GM06990 (cell line): ENCODE measurements around the gene MUC2.

ENCODE experiments used
- DNase-seq: peaks from one replicate; pipeline ENCODE4 v3.0.0-alpha.2; 2011; ENCODE audit not compliant: insufficient read length; ENCODE audit errors: extremely low read depth
- H3K27me3 ChIP-seq: replicated peaks from 2 replicates; pipeline ENCODE4 v1.6.0; 2011; ENCODE audit warnings: low read length; ENCODE audit not compliant: control insufficient read depth, insufficient read depth
- H3K36me3 ChIP-seq: 2 replicates; pipeline ENCODE4 v1.5.1; 2011; ENCODE audit warnings: low read length; ENCODE audit not compliant: control insufficient read depth, insufficient read depth
- H3K4me3 ChIP-seq: replicated peaks from 2 replicates; pipeline ENCODE4 v1.5.1; 2011; ENCODE audit warnings: low read depth, mild to moderate bottlenecking, control low read depth, low read length
- TF ChIP-seq, protein P1 (sequence below): IDR thresholded peaks from 2 replicates; pipeline ENCODE4 v1.5.1; 2011; ENCODE audit warnings: low read length, control low read depth, mild to moderate bottlenecking, inconsistent platforms; ENCODE audit not compliant: insufficient read depth, poor library complexity, severe bottlenecking

Gene MUC2

DNA sequence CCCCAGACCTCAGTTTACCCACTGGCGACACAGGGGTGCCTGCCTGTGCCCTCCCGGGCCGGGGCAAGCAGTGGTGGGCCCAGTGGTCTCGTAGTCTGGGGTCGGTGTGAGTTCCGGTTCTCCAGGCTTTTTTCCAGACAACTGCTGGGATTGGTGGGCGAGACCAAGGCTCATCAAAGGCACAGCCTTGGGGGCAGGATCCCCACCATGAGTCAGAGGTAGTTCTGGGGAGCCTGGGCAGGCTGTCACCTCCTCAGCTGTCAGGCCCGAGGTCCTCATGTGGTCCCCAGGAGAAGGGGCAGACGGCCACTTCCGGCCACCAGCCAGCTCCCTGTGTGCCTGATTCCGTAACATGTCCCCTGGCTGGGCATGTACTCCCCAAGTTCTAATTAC lies 827 bp upstream of the MUC2 start:
- Histone ChIP-seq H3K27me3 (no peaks in the 10 kb centered on the region), H3K36me3 (no peaks in the 10 kb centered on the region), H3K4me3 (no peak overlapping the region)
- DNase-seq, result no peak
- TF ChIP-seq, protein P1, sequence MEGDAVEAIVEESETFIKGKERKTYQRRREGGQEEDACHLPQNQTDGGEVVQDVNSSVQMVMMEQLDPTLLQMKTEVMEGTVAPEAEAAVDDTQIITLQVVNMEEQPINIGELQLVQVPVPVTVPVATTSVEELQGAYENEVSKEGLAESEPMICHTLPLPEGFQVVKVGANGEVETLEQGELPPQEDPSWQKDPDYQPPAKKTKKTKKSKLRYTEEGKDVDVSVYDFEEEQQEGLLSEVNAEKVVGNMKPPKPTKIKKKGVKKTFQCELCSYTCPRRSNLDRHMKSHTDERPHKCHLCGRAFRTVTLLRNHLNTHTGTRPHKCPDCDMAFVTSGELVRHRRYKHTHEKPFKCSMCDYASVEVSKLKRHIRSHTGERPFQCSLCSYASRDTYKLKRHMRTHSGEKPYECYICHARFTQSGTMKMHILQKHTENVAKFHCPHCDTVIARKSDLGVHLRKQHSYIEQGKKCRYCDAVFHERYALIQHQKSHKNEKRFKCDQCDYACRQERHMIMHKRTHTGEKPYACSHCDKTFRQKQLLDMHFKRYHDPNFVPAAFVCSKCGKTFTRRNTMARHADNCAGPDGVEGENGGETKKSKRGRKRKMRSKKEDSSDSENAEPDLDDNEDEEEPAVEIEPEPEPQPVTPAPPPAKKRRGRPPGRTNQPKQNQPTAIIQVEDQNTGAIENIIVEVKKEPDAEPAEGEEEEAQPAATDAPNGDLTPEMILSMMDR, result no peak

DNA sequence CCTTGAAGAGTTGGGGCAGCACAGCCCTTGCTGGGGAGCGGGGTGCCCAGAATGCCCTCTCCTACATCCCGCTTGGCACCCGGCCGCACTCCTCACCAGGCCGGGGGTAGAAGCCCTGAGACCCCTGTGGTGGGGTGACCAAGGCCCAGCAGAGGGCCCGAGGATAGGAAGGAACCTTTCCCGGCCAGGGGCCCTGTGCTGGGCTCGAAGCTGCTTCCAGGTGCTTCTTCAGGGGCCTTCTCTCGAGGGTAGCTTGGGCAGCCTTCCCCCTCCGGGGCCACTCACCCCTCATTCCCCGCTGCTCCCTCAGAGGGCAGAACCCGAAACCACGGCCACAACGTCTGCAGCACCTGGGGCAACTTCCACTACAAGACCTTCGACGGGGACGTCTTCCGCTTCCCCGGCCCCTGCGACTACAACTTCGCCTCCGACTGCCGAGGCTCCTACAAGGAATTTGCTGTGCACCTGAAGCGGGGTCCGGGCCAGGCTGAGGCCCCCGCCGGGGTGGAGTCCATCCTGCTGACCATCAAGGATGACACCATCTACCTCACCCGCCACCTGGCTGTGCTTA lies 752 bp downstream of the MUC2 start:
- H3K27me3 ChIP-seq, result no peaks in the 10 kb centered on the region

DNA sequence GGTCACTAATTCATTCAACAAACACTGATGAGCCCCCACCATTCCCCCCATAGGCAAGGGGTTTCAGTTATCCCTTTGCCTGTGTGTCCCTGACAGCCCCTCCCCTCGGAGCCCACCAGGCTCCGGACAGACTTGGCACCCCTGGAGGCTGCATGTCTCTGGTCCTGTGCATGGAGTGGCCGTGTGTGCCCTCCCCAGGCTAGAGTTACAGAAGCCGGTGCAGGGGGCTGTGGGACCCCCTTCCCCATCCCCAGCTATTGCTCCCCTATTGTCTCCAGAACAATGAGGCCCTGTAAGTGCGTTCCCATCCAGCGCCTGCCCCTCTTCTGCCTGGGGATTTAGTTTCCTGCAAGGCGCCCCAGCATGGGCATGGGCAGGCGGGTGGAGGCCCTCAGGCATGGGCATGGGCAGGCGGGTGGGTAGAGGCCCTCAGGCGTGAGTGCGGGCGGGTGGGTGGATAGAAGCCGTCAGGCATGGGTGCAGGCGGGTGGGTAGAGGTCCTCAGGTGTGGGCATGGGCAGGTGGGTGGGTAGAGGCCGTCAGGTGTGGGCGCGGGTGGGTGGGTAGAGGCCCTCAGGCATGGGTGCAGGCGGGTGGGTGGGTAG lies 1.5 kb downstream of the MUC2 start:
- Histone ChIP-seq H3K4me3 (no peak overlapping the region), H3K27me3 (no peaks in the 10 kb centered on the region), H3K36me3 (no peaks in the 10 kb centered on the region)
- TF ChIP-seq, protein P1, result no peak
- DNase-seq, result no peak

More for the DNA sequence above, 752 bp downstream of the MUC2 start:
- TF ChIP-seq, protein P1, result no peak
- DNase-seq, result no peak
- Histone ChIP-seq H3K4me3 (no peak overlapping the region), H3K36me3 (no peaks in the 10 kb centered on the region)

DNA sequence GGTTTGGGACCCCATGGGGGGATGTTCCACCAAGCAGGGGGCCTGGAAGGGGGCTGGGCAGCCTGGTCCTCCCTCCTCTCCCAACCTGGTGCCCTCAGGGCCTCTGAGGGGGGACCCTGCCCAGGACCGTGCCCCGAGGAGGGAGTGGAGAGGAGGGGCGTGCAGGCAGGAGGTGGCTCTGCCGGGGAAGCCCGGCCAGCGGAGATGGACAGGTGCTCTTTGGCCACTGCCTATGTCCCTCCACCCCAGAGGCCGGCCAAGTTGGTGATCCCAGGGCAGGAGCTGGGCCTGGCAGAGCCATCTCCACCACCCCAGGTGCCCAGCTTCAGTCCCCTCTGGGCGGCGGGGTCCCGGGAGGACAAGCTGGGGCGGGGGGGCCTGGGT lies 2.4 kb downstream of the MUC2 start:
- no peak for DNase-seq
- Histone ChIP-seq H3K36me3 (no peaks in the 10 kb centered on the region), H3K4me3 (no peak overlapping the region), H3K27me3 (no peaks in the 10 kb centered on the region)
- TF ChIP-seq, protein P1, result no peak

DNA sequence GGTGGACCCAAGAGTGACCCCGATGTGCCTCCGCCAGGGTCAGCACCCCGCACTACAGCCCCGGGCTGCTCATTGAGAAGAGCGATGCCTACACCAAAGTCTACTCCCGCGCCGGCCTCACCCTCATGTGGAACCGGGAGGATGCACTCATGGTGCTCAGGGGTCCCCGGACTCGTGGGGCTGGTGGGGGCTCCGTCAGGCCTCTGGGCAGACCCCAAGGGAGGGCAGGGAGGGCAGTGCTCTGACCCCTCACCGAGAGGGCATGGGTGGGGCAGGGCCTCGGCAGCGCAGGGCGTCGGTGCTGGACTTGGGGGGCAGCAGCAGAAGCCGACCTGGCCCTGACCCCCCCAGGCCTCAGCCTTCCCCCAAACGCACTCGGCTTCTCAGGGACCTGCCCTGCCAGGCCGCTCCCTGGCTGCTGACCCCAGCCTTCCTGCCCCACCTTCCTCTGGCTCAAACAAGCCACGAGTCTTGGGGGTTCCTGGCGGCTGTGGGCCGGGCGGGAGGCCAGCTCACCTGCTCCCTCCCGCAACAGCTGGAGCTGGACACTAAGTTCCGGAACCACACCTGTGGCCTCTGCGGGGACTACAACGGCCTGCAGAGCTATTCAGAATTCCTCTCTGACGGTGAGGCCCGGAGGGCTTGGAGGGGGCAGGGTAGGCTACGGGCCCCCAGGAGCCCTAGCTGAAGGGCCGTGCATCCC lies 2.9 kb downstream of the MUC2 start:
- H3K36me3 ChIP-seq, result no peaks in the 10 kb centered on the region
- no peak for DNase-seq
- TF ChIP-seq, protein P1, result no peak

More for the DNA sequence above, 2.9 kb downstream of the MUC2 start:
- Histone ChIP-seq H3K27me3 (no peaks in the 10 kb centered on the region), H3K4me3 (no peak overlapping the region)
